CMK (cell line): ENCODE measurements around the gene RNF166.

Experiments used
- DNase-seq: peaks from one replicate; pipeline ENCODE4 v3.0.0-alpha.2; 2010; ENCODE audit warnings: low read depth

RNF166 gene

GRCh38 chr16:88723911-88724310 lies 17.7 kb upstream of the RNF166 start:
- DNase-seq: no peak

- DNase-seq: no peak
Measured at GRCh38 chr16:88723507-88723887, 17.3 kb upstream of the RNF166 start.

- DNase-seq: no peak
Measured at GRCh38 chr16:88722784-88723506, 16.7 kb upstream of the RNF166 start.

GRCh38 chr16:88721815-88722755 lies 15.9 kb upstream of the RNF166 start:
- DNase-seq: no peak

GRCh38 chr16:88721236-88721635 lies 15.0 kb upstream of the RNF166 start:
- DNase-seq: no peak

- DNase-seq: no peak
Measured at GRCh38 chr16:88720396-88720970, 14.3 kb upstream of the RNF166 start.

- no peak for DNase-seq
Measured at GRCh38 chr16:88719933-88720296, 13.7 kb upstream of the RNF166 start.

GRCh38 chr16:88719267-88719932 lies 13.2 kb upstream of the RNF166 start:
- DNase-seq: no peak

- no peak for DNase-seq
Measured at GRCh38 chr16:88718178-88718577, 12.0 kb upstream of the RNF166 start.

GRCh38 chr16:88716601-88717001 lies 10.4 kb upstream of the RNF166 start:
- DNase-seq: no peak

GRCh38 chr16:88716201-88716600 lies 10.0 kb upstream of the RNF166 start:
- no peak for DNase-seq

- no peak for DNase-seq
Measured at GRCh38 chr16:88715312-88716190, 9.3 kb upstream of the RNF166 start.

- no peak for DNase-seq
Measured at GRCh38 chr16:88714420-88715302, 8.5 kb upstream of the RNF166 start.

GRCh38 chr16:88713568-88714419 lies 7.6 kb upstream of the RNF166 start:
- DNase-seq: no peak

GRCh38 chr16:88713054-88713453 lies 6.8 kb upstream of the RNF166 start:
- no peak for DNase-seq

GRCh38 chr16:88712362-88712979 lies 6.3 kb upstream of the RNF166 start:
- DNase-seq: no peak

GRCh38 chr16:88711750-88712340 lies 5.6 kb upstream of the RNF166 start:
- DNase-seq: no peak

GRCh38 chr16:88710556-88710955 lies 4.3 kb upstream of the RNF166 start:
- DNase-seq: no peak
